ENCODE data around the gene TTLL11.

DNA sequence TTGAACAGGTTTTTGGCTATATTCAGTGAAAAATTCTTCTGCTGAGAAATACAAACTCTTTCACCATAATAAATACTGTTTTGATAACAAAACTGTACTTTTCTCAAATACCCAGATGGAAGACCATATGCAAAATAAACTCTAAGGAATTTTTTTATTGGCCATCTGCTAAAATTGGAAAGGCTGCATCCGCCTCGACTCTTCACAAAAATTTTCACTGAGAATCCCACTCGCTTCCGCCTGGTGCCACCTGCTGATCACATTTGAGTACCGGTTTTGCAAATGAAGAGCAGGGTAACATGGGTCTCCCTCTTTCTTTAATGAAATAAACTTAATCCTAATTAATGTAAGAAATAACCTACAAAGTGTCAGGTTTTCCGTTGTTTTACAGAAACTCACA is 76.4 kb downstream of the TTLL11 start:
- TF ChIP-seq GATA3 (IDR thresholded peaks at IDR 0.05; ENCODE audit: low read depth, low read length) (no peak), GATA2 (IDR thresholded peaks at IDR 0.05; ENCODE audit: low read depth, low read length) (no peak)

Measured in SH-SY5Y (cell line).